ENCODE measurements around the gene C16orf46. TPM values are rescaled to one million over a fixed set of nuclear protein-coding genes. Genes with fewer than 3 reads are reported as not detected.

The C16orf46 gene
- total RNA-seq, 1 experiment from 2014 or later, result 2.0 TPM

GRCh38 chr16:81070979-81071378 is 6.1 kb downstream of the C16orf46 start:
- peaks cover 14% of the 10 kb centered on the region in 2 experiments for H3K4me1 Mint-ChIP-seq
- Histone ChIP-seq H3K79me2 (ENCODE audit: insufficient read depth, low read length) (no peaks in the 10 kb centered on the region), H3K79me1 (ENCODE audit: insufficient read depth, low read depth, low read length, poor library complexity, severe bottlenecking) (no peaks in the 10 kb centered on the region), H2BK120ac (ENCODE audit: low read depth, low read length, poor library complexity, severe bottlenecking) (no peak overlapping the region), H2BK15ac (ENCODE audit: low read depth, low read length) (no peak overlapping the region), H3K4me1 (ENCODE audit: insufficient read depth, low read length) (no peaks in the 10 kb centered on the region), H3K18ac (ENCODE audit: insufficient read length, low read depth, low read length) (no peak overlapping the region), H3T11ph (ENCODE audit: low read length) (no peak overlapping the region), H2AK5ac (ENCODE audit: insufficient read length, low read length) (no peak overlapping the region), H3K56ac (ENCODE audit: insufficient read length, low read depth, low read length) (no peak overlapping the region), H2BK5ac (ENCODE audit: insufficient read length, low read length) (no peak overlapping the region), H3K9me3 (ENCODE audit: control insufficient read depth, low read depth, low read length) (no peaks in the 10 kb centered on the region), H2BK20ac (ENCODE audit: low read depth, low read length, poor library complexity, severe bottlenecking) (no peak overlapping the region), H4K8ac (replicated peaks; ENCODE audit: insufficient read length, low read depth, low read length) (no peak overlapping the region), H3K4ac (ENCODE audit: low read depth, low read length) (no peak overlapping the region), H2BK12ac (ENCODE audit: insufficient read length, low read depth, low read length) (no peak overlapping the region), H3K27me3 (ENCODE audit: insufficient read depth, low read length) (no peaks in the 10 kb centered on the region), H3K27ac (ENCODE audit: insufficient read length, low read depth, low read length) (no peak overlapping the region), H4K5ac (ENCODE audit: insufficient read length, low read depth, low read length) (no peak overlapping the region), H2AFZ (ENCODE audit: low read length) (no peak overlapping the region), H3K23me2 (ENCODE audit: insufficient read length, low read depth, low read length, poor library complexity, severe bottlenecking) (no peaks in the 10 kb centered on the region), H3K9ac (ENCODE audit: extremely low read depth, insufficient read length, low read length) (no peak overlapping the region), H3K4me2 (ENCODE audit: insufficient read depth, insufficient read length, low read length) (no peak overlapping the region), H3K23ac (ENCODE audit: insufficient read length, low read depth, low read length) (no peak overlapping the region), H4K20me1 (ENCODE audit: control insufficient read depth, insufficient read depth, insufficient read length) (no peaks in the 10 kb centered on the region), H3K14ac (ENCODE audit: insufficient read depth, low read length) (no peak overlapping the region), H4K91ac (ENCODE audit: insufficient read length, low read depth, low read length) (no peak overlapping the region)
- H3K9me3 Mint-ChIP-seq, result no peaks in the 10 kb centered on the region
- 0 out of 7 replicates have a peak overlapping the region, but pooled peaks of 1 of the 3 experiments have one; percentile 68 for H3K27ac Mint-ChIP-seq
- no CpG with 5 or more reads among the region's 8 CpGs for WGBS (ENCODE audit: extremely low coverage, insufficient read length, low lambda C conversion rate)
- H3K27me3 Mint-ChIP-seq (ENCODE audit: low read depth), result no peaks in the 10 kb centered on the region; the same call in 1 of the 2 replicates
- no peak for TF ChIP-seq CTCF (conservative IDR thresholded peaks at IDR 0.05)
- DNase-seq, result no peak
- H3K36me3 Mint-ChIP-seq (ENCODE audit: insufficient read depth in 1 of 3, low read depth in 3 of 3), result no peaks in the 10 kb centered on the region
- H3K4me3 Mint-ChIP-seq, result no peak overlapping the region
